HEK293 (cell line): ENCODE data around the gene CYP27B1.

ENCODE experiments used
- PRDM1 ChIP-seq: fragments of 450-650 bp; formaldehyde crosslinking; IDR thresholded peaks from 2 replicates; pipeline ENCODE4; 2016; ENCODE audit warnings: missing biosample characterization, missing genetic modification characterization
- YY1 ChIP-seq: fragments of 450-650 bp; formaldehyde crosslinking; IDR thresholded peaks from 2 replicates; pipeline ENCODE4 v1.5.1; 2018; ENCODE audit warnings: missing biosample characterization, missing genetic modification characterization
- ZNF157 ChIP-seq: fragments of 450-650 bp; formaldehyde crosslinking; IDR thresholded peaks from 2 replicates; pipeline ENCODE4 v1.5.1; 2016; ENCODE audit warnings: missing biosample characterization, missing genetic modification characterization
- ZNF175 ChIP-seq: fragments of 450-650 bp; formaldehyde crosslinking; IDR thresholded peaks from 2 replicates; pipeline ENCODE4 v1.5.1; 2016; ENCODE audit warnings: missing biosample characterization, missing genetic modification characterization
- ZNF292 ChIP-seq: fragments of 450-650 bp; formaldehyde crosslinking; IDR thresholded peaks from 2 replicates; pipeline ENCODE4 v1.5.1; 2016; ENCODE audit warnings: low read depth, missing biosample characterization, missing genetic modification characterization, borderline replicate concordance
- TF ChIP-seq, protein P1 (sequence below): fragments of 450-650 bp; formaldehyde crosslinking; IDR thresholded peaks from 2 replicates; pipeline ENCODE4 v1.5.1; 2016; ENCODE audit warnings: missing biosample characterization, missing genetic modification characterization

DNA sequence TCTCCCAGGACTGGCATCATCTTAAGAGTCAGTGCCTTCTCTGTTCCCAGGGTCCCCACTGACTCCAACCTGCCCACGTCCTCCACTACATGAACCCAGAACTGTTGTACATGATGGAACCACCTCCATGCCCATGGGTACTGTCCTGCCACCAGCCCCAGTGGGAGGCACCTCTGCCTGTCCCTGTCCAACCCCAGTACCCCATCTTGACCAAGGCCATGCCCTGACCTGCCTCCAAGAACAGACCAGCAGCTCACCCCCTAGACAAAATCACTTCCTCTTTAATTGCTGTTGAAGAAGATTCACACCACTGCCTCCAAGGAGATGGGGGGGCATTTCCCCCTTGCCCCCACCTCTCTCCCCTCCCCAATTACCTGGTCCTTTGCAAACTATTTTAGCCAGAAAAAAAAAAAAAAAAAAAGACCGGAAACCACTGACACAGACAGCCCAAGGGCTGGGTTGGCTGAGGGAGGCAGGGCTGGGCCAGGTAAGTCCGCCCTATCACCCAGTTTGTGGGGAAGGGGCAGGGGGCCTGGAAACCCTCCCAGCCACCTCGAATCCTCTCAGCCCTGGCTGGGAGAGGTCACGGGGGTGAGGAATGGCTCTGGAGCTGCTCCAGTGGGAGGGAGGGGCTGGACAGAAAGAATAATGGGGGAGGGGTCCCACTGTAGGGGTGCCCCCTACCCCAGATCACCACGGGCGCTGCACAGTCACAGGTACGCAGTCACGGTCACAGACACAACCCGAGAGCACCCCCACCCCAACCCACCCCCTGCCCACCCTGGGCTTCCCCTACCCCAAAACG lies 41.7 kb downstream of the CYP27B1 start:
- TF ChIP-seq ZNF175 (no peak), ZNF292 (tag by site-specific recombination) (no peak), ZNF157 (tag by site-specific recombination) (no peak), YY1 (tag by site-specific recombination) (no peak), PRDM1 (tag by site-specific recombination) (no peak)
- TF ChIP-seq, protein P1, sequence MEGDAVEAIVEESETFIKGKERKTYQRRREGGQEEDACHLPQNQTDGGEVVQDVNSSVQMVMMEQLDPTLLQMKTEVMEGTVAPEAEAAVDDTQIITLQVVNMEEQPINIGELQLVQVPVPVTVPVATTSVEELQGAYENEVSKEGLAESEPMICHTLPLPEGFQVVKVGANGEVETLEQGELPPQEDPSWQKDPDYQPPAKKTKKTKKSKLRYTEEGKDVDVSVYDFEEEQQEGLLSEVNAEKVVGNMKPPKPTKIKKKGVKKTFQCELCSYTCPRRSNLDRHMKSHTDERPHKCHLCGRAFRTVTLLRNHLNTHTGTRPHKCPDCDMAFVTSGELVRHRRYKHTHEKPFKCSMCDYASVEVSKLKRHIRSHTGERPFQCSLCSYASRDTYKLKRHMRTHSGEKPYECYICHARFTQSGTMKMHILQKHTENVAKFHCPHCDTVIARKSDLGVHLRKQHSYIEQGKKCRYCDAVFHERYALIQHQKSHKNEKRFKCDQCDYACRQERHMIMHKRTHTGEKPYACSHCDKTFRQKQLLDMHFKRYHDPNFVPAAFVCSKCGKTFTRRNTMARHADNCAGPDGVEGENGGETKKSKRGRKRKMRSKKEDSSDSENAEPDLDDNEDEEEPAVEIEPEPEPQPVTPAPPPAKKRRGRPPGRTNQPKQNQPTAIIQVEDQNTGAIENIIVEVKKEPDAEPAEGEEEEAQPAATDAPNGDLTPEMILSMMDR (tag by site-specific recombination) = no peak
